GM23338 (cell line): ENCODE data around the gene DSE. TPM values are rescaled to one million over a fixed set of nuclear protein-coding genes. Genes with fewer than 3 reads are reported as not detected.

Source experiments
- ATAC-seq: fragments of 200-7000 bp; cut with Tn5 transposase; 3 replicates; pipeline ENCODE4 v1.9.1; 2020
- DNase-seq: peaks from one replicate; pipeline ENCODE4 v3.0.0-alpha.2; 2015; ENCODE audit warnings: low spot score
- H2AFZ ChIP-seq: fragments of 200-600 bp; sonication (generic); 2 replicates; pipeline ENCODE4 v1.8.0; 2016; ENCODE audit warnings: antibody characterized with exemption, mild to moderate bottlenecking, moderate library complexity
- H3F3A ChIP-seq: fragments of 200-600 bp; sonication (generic); replicated peaks from 2 replicates; pipeline ENCODE4 v1.8.0; 2017; ENCODE audit warnings: antibody characterized with exemption, mixed run types, low read depth
- H3K27ac ChIP-seq: fragments of 200-600 bp; sonication (generic); 2 replicates; pipeline ENCODE4 v1.6.1; 2016; ENCODE audit warnings: low read depth
- H3K27me3 ChIP-seq: fragments of 200-600 bp; sonication (generic); 2 replicates; pipeline ENCODE4 v1.8.0; 2016; ENCODE audit warnings: mild to moderate bottlenecking, mixed run types, moderate library complexity; ENCODE audit not compliant: insufficient read depth
- H3K36me3 ChIP-seq: fragments of 200-600 bp; sonication (generic); 2 replicates; pipeline ENCODE4 v1.8.0; 2016; ENCODE audit warnings: mild to moderate bottlenecking; ENCODE audit not compliant: insufficient read depth
- H3K4me1 ChIP-seq: fragments of 200-600 bp; sonication (generic); 2 replicates; pipeline ENCODE4 v1.8.0; 2016; ENCODE audit warnings: mild to moderate bottlenecking, moderate library complexity; ENCODE audit not compliant: insufficient read depth
- H3K4me2 ChIP-seq: fragments of 200-600 bp; sonication (generic); 2 replicates; pipeline ENCODE4 v1.7.1; 2017; ENCODE audit warnings: mixed run types
- H3K4me3 ChIP-seq: fragments of 200-600 bp; sonication (generic); 2 replicates; pipeline ENCODE4 v1.6.1; 2016; ENCODE audit warnings: mixed run types
- H3K79me2 ChIP-seq: fragments of 200-600 bp; sonication (generic); replicated peaks from 2 replicates; pipeline ENCODE4 v1.8.0; 2017; ENCODE audit warnings: mild to moderate bottlenecking; ENCODE audit not compliant: insufficient read depth
- H3K9me2 ChIP-seq: fragments of 200-600 bp; sonication (generic); 2 replicates; pipeline ENCODE4 v1.8.0; 2017; ENCODE audit not compliant: insufficient read depth
- H4K20me1 ChIP-seq: fragments of 200-600 bp; sonication (generic); replicated peaks from 2 replicates; pipeline ENCODE4 v1.8.0; 2017; ENCODE audit warnings: mild to moderate bottlenecking; ENCODE audit not compliant: insufficient read depth
- H3K27ac Mint-ChIP-seq: 2 replicates; pipeline ENCODE4 v1.8.0; 2020; ENCODE audit warnings: inconsistent platforms, mild to moderate bottlenecking, moderate library complexity, mixed read lengths
- H3K27me3 Mint-ChIP-seq: 3 replicates; pipeline ENCODE4 v1.8.0; 2022; ENCODE audit warnings: low read depth, mild to moderate bottlenecking, moderate library complexity, mixed read lengths, inconsistent platforms; ENCODE audit not compliant: insufficient read depth, poor library complexity
- H3K36me3 Mint-ChIP-seq: 3 replicates; pipeline ENCODE4 v1.8.0; 2021; ENCODE audit warnings: low read depth, mild to moderate bottlenecking, inconsistent platforms, moderate library complexity, mixed read lengths
- H3K4me1 Mint-ChIP-seq: 3 replicates; pipeline ENCODE4 v1.8.0; 2020; ENCODE audit warnings: mild to moderate bottlenecking, inconsistent platforms, mixed read lengths
- H3K4me3 Mint-ChIP-seq: 3 replicates; pipeline ENCODE4 v1.8.0; 2021; ENCODE audit warnings: moderate library complexity, mild to moderate bottlenecking, inconsistent platforms, mixed read lengths
- H3K9me3 Mint-ChIP-seq: 3 replicates; pipeline ENCODE4 v1.8.0; 2020; ENCODE audit warnings: moderate library complexity, mild to moderate bottlenecking, inconsistent platforms, mixed read lengths
- EZH2 ChIP-seq: fragments of 200-600 bp; sonication (generic); IDR thresholded peaks from one replicate; pipeline ENCODE4 v1.8.0; 2017; ENCODE audit warnings: antibody characterized with exemption, mild to moderate bottlenecking, low read depth; ENCODE audit not compliant: unreplicated experiment
- EZH2phosphoT487 ChIP-seq: fragments of 200-600 bp; sonication (generic); IDR thresholded peaks from one replicate; pipeline ENCODE4 v1.8.1; 2018; ENCODE audit warnings: antibody characterized with exemption; ENCODE audit not compliant: unreplicated experiment
- JUNB ChIP-seq: IDR thresholded peaks from one replicate; pipeline ENCODE4 v1.6.1; 2016; ENCODE audit warnings: antibody characterized with exemption; ENCODE audit not compliant: unreplicated experiment
- STAT1 ChIP-seq: IDR thresholded peaks from one replicate; pipeline ENCODE4 v1.6.1; 2016; ENCODE audit warnings: antibody characterized with exemption; ENCODE audit not compliant: unreplicated experiment
- ZNF114 ChIP-seq: fragments of 250-450 bp; sonication (Bioruptor Pico); IDR thresholded peaks from 2 replicates; pipeline ENCODE4 v1.5.0; 2020; ENCODE audit warnings: mild to moderate bottlenecking, moderate library complexity
- ZNF331 ChIP-seq: fragments of 250-450 bp; sonication (Bioruptor Pico); IDR thresholded peaks from 2 replicates; pipeline ENCODE4 v1.5.0; 2020; ENCODE audit warnings: low read depth, mild to moderate bottlenecking, moderate library complexity
- polyA plus RNA-seq: library from polyadenylated mRNA; unstranded; fragments of >200 nt; fragmentation: Nextera tagmentation; extraction: Ambion mirVana; gene quantifications from 2 replicates; pipeline ENCODE4 v1.2.1, GENCODE V29; 2016
- total RNA-seq: library from RNA; depleted of rRNA; stranded (reverse); fragments of >200 nt; shearing (Covaris generic); gene quantifications from 2 replicates; pipeline ENCODE4 v1.2.3, GENCODE V29; 2014
- TF ChIP-seq, protein P1 (sequence below): IDR thresholded peaks from one replicate; pipeline ENCODE4 v1.6.1; 2018; ENCODE audit warnings: antibody characterized with exemption; ENCODE audit not compliant: unreplicated experiment

DSE gene
- total and polyA plus RNA-seq, 2 experiments from 2014 or later: 18.8 to 45.2 TPM

DNA sequence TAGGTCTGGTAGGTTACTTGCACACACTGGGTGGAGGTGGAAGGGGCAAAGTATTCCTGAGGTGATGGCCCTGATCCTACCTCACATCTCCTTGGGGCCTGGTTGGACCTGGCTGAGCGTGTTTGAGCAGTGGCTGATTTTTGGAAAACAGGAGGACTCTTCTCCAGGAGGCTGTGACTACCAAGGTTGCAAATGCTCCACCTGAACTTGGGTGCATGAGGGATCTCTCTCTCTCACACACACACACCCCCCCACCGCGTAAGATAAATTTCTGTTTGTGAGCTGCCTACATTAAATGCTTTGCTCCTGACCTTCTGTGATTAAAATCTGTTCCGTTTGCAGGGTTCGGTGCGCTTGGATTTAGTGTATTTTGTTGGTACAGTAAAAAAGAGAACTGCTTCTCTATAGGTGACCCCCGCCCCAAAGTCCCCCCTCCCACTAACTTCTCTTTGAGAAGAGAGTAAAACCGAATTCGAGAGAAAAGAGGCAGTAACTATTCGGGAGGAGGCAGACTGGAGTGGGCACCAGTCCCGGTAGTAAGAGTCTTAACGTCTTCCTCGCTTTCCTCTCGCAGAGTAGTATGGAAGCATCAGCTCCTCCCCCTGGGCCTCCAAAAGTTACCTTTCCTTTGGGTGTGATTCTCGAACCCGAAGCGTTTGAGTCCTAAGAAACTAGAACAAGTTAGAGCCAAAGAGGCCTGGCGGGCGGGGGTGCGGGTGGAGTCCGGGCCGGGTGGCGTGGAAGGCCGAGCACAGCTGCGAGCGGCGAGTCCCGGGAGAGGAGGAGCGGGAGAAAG, 585 bp upstream of the DSE start:
- no peaks in the 10 kb centered on the region for H3K36me3 ChIP-seq
- ATAC-seq: peak; percentile 47

DNA sequence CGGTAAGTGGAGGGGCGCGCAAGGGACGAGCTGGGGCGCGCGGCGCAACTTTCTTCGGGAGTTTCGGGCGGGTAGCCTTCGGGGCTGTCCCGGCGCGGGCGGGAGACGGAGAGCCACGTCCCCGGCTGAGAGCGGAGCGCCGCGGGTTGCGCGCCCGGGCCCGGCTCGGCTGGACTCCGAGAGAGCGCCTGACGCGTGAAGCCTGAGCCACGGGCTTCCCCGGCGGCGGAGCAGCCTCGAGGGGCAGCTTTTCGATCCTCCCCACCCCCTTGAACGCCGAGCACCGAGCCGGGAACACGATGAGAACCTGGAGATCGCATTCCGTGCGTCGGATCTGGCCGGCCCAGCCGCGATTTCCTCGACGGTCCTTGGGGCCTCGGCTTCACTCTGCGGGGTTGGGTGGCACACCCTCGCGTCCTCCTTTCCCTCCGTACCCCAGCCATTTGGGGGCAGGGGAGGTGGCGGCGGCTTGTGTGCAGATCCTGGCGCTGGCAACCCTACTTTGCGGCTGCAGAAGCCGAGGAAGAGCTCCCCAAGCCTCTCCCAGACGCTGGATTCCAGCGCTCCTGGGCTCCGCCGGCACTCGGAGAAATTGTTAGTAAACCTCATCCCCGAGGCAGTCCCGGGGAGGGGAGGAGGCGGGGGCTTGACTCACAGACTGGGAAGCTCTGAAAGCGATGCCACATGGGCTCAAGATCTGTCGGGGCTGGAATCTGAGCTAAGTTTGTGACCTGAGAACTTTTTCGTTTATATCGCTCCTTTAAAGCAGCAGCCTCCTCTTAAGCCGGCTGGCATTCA, 572 bp downstream of the DSE start:
- Histone ChIP-seq H3K36me3 (no peaks in the 10 kb centered on the region), H3K4me3 (peak overlapping the region; percentile 76), H4K20me1 (peaks cover 20% of the 10 kb centered on the region; the same call in 1 of the 2 replicates), H3K9me2 (no peaks in the 10 kb centered on the region), H2AFZ (peak overlapping the region; percentile 33), H3K79me2 (peaks cover 44% of the 10 kb centered on the region), H3K4me1 (peaks cover 17% of the 10 kb centered on the region), H3F3A (no peaks in the 10 kb centered on the region), H3K27me3 (no peaks in the 10 kb centered on the region), H3K27ac (peak overlapping the region; percentile 89), H3K4me2 (peak overlapping the region; percentile 81)
- no peaks in the 10 kb centered on the region for H3K9me3 Mint-ChIP-seq
- ATAC-seq: peak; percentile 77
- peak overlapping the region; percentile 89 for H3K4me3 Mint-ChIP-seq
- H3K4me1 Mint-ChIP-seq: peaks cover 31% of the 10 kb centered on the region
- H3K36me3 Mint-ChIP-seq: no peaks in the 10 kb centered on the region; the same call in 2 of the 3 replicates
- peak; percentile 88 for DNase-seq
- peak overlapping the region; percentile 83 for H3K27ac Mint-ChIP-seq
- H3K27me3 Mint-ChIP-seq: peaks cover 10% of the 10 kb centered on the region
- no peak for TF ChIP-seq ZNF331 (CRISPR knock-in tag)
- no peak for TF ChIP-seq ZNF114 (CRISPR knock-in tag)
- TF ChIP-seq EZH2: no peak
- TF ChIP-seq STAT1: no peak

More for the DNA sequence above, 585 bp upstream of the DSE start:
- Mint-ChIP-seq H3K36me3 (no peaks in the 10 kb centered on the region; the same call in 1 of the 3 replicates), H3K27me3 (peaks cover 10% of the 10 kb centered on the region), H3K4me3 (peak overlapping the region; percentile 89), H3K4me1 (peaks cover 27% of the 10 kb centered on the region), H3K9me3 (no peaks in the 10 kb centered on the region), H3K27ac (peak overlapping the region; percentile 84)
- H3K79me2 ChIP-seq: peaks cover 32% of the 10 kb centered on the region
- peaks cover 14% of the 10 kb centered on the region; the same call in 1 of the 2 replicates for H4K20me1 ChIP-seq
- peak overlapping the region; percentile 89 for H3K27ac ChIP-seq
- H3K4me3 ChIP-seq: peak overlapping the region; percentile 76
- TF ChIP-seq JUNB: no peak
- TF ChIP-seq, protein P1, sequence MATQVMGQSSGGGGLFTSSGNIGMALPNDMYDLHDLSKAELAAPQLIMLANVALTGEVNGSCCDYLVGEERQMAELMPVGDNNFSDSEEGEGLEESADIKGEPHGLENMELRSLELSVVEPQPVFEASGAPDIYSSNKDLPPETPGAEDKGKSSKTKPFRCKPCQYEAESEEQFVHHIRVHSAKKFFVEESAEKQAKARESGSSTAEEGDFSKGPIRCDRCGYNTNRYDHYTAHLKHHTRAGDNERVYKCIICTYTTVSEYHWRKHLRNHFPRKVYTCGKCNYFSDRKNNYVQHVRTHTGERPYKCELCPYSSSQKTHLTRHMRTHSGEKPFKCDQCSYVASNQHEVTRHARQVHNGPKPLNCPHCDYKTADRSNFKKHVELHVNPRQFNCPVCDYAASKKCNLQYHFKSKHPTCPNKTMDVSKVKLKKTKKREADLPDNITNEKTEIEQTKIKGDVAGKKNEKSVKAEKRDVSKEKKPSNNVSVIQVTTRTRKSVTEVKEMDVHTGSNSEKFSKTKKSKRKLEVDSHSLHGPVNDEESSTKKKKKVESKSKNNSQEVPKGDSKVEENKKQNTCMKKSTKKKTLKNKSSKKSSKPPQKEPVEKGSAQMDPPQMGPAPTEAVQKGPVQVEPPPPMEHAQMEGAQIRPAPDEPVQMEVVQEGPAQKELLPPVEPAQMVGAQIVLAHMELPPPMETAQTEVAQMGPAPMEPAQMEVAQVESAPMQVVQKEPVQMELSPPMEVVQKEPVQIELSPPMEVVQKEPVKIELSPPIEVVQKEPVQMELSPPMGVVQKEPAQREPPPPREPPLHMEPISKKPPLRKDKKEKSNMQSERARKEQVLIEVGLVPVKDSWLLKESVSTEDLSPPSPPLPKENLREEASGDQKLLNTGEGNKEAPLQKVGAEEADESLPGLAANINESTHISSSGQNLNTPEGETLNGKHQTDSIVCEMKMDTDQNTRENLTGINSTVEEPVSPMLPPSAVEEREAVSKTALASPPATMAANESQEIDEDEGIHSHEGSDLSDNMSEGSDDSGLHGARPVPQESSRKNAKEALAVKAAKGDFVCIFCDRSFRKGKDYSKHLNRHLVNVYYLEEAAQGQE: no peak
- TF ChIP-seq EZH2: no peak
- no peak for TF ChIP-seq EZH2phosphoT487
- no peak for TF ChIP-seq ZNF114 (CRISPR knock-in tag)
- no peaks in the 10 kb centered on the region for H3K27me3 ChIP-seq
- no peaks in the 10 kb centered on the region for H3K9me2 ChIP-seq
- H3K4me1 ChIP-seq: peaks cover 9% of the 10 kb centered on the region
- H3K4me2 ChIP-seq: peak overlapping the region; percentile 81
- H2AFZ ChIP-seq: peak overlapping the region; percentile 80
- no peak for DNase-seq
- H3F3A ChIP-seq: no peaks in the 10 kb centered on the region
